ENCODE data around the gene NEK1. TPM values are rescaled to one million over a fixed set of nuclear protein-coding genes. Genes with fewer than 3 reads are reported as not detected.

Gene NEK1
- total and polyA plus RNA-seq, 2 donors (not counting 3 experiments of a cell fraction or from before 2014, with no cell fraction given): 2.6 to 10.1 TPM

DNA sequence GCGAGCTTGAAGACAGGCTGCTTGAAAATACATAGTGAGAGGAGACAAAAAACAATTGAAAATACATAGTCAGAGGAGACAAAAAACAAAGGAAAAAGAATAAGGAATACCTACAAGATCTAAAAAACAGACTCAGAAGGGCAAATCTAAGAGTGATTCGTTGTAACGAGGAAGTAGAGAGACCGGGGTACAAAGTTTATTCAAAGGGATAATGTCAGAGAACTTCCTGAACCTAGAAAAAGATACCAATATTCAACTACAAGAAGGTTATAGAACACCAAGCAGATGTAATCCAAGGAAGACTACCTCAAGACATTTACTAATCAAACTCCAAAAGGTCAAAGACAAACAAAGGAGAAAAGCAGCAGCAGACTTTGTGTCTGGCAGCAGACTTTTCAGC is 165.6 kb downstream of the NEK1 start:
- H3K9me1 ChIP-seq (replicated peaks; ENCODE audit: control insufficient read depth, extremely low read depth, insufficient read depth, low read length): no peaks in the 10 kb centered on the region

GRCh38 chr4:169443748-169444147 is 168.6 kb downstream of the NEK1 start:
- Histone ChIP-seq H3K4me2 (ENCODE audit: insufficient read depth, low read length) (no peak overlapping the region), H3K4me1 (ENCODE audit: control insufficient read depth, extremely low read depth, insufficient read depth, low read length) (no peaks in the 10 kb centered on the region), H3K4me3 (replicated peaks in 1 of 3; ENCODE audit: insufficient read depth in 1 of 3, low read depth in 1 of 3, low read length in 3 of 3) (no peak overlapping the region), H3K79me2 (ENCODE audit: control insufficient read depth, insufficient read depth, low read length) (no peaks in the 10 kb centered on the region), H3K9me1 (replicated peaks; ENCODE audit: control insufficient read depth, extremely low read depth, insufficient read depth, low read length) (no peaks in the 10 kb centered on the region), H3K9ac (replicated peaks; ENCODE audit: extremely low read depth, insufficient read depth, low read length) (no peak overlapping the region), H3K36me3 (ENCODE audit: control insufficient read depth in 2 of 2, extremely low read depth in 1 of 2, insufficient read depth in 2 of 2, low read length in 2 of 2) (no peaks in the 10 kb centered on the region), H3K27ac (ENCODE audit: insufficient read depth, low read depth, low read length) (no peak overlapping the region), H3K27me3 (ENCODE audit: control insufficient read depth in 2 of 2, insufficient read depth in 2 of 2, low read length in 2 of 2) (no peaks in the 10 kb centered on the region), H3K9me3 (replicated peaks; ENCODE audit: control insufficient read depth, insufficient read depth, low read length) (no peaks in the 10 kb centered on the region), H4K20me1 (replicated peaks; ENCODE audit: control insufficient read depth, extremely low read depth, insufficient read depth, low read length) (no peaks in the 10 kb centered on the region), H2AFZ (ENCODE audit: low read depth, low read length) (no peak overlapping the region)
- FAIRE-seq (no peak), DNase-seq (ENCODE audit: low read depth, low spot score) (no peak)
- intact Hi-C loops (cut with micrococcal nuclease) (no loop called here), dilution Hi-C loops (cut with MboI; ENCODE audit: extremely low pct_ligation_motif_present, low sequenced_read_pairs) (no loop called here)
- ChIA-PET CTCF (no interaction called here), POLR2A (interaction anchor here (0.7 kb wide), 1 partner anchor 393 kb away, joined by 4 read pairs; no protein-coding TSS in a partner anchor)
- no TSS peak for BruUV-seq (replicated peaks)
- TF ChIP-seq JUN (IDR thresholded peaks at IDR 0.05; ENCODE audit: borderline replicate concordance, insufficient read depth, insufficient read length, low read depth) (no peak), MYC (IDR thresholded peaks at IDR 0.05; ENCODE audit: low read depth, low read length) (no peak), GATA2 (IDR thresholded peaks at IDR 0.05; ENCODE audit: insufficient read depth, insufficient read length, low read depth, low read length) (no peak), EZH2 (IDR thresholded peaks at IDR 0.05; ENCODE audit: borderline replicate concordance, low read depth, low read length, severe bottlenecking) (no peak), FOS (IDR thresholded peaks at IDR 0.05; ENCODE audit: borderline replicate concordance, insufficient read depth, low read length) (no peak), POLR2A (IDR thresholded peaks at IDR 0.05; ENCODE audit: low read depth, low read length) (no peak), POLR2AphosphoS5 (IDR thresholded peaks at IDR 0.05; ENCODE audit: insufficient read depth, low read depth, low read length) (no peak)
- TF ChIP-seq, protein P1, sequence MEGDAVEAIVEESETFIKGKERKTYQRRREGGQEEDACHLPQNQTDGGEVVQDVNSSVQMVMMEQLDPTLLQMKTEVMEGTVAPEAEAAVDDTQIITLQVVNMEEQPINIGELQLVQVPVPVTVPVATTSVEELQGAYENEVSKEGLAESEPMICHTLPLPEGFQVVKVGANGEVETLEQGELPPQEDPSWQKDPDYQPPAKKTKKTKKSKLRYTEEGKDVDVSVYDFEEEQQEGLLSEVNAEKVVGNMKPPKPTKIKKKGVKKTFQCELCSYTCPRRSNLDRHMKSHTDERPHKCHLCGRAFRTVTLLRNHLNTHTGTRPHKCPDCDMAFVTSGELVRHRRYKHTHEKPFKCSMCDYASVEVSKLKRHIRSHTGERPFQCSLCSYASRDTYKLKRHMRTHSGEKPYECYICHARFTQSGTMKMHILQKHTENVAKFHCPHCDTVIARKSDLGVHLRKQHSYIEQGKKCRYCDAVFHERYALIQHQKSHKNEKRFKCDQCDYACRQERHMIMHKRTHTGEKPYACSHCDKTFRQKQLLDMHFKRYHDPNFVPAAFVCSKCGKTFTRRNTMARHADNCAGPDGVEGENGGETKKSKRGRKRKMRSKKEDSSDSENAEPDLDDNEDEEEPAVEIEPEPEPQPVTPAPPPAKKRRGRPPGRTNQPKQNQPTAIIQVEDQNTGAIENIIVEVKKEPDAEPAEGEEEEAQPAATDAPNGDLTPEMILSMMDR (IDR thresholded peaks at IDR 0.05; ENCODE audit: extremely low read depth in 1 of 2, insufficient read depth in 1 of 2, low read depth in 1 of 2, low read length in 2 of 2): no peak
- TF ChIP-seq, protein P2, sequence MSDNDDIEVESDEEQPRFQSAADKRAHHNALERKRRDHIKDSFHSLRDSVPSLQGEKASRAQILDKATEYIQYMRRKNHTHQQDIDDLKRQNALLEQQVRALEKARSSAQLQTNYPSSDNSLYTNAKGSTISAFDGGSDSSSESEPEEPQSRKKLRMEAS (IDR thresholded peaks at IDR 0.05; ENCODE audit: insufficient read depth, insufficient read length): no peak

More for the DNA sequence above, 165.6 kb downstream of the NEK1 start:
- H3K4me2 ChIP-seq (ENCODE audit: insufficient read depth, low read length): no peak overlapping the region
- POLR2A ChIA-PET: no interaction called here
- FAIRE-seq: no peak
- no peak for DNase-seq (ENCODE audit: low read depth, low spot score)
- no peaks in the 10 kb centered on the region for H3K27me3 ChIP-seq (ENCODE audit: control insufficient read depth in 2 of 2, insufficient read depth in 2 of 2, low read length in 2 of 2)
- H3K9ac ChIP-seq (replicated peaks; ENCODE audit: extremely low read depth, insufficient read depth, low read length): no peak overlapping the region
- H2AFZ ChIP-seq (ENCODE audit: low read depth, low read length): no peak overlapping the region
- no peaks in the 10 kb centered on the region for H3K9me3 ChIP-seq (replicated peaks; ENCODE audit: control insufficient read depth, insufficient read depth, low read length)
- CTCF ChIA-PET: interaction anchor here (1.0 kb wide), 1 partner anchor 9 kb away, joined by 4 read pairs; no protein-coding TSS in a partner anchor
- no peaks in the 10 kb centered on the region for H3K36me3 ChIP-seq (ENCODE audit: control insufficient read depth in 2 of 2, extremely low read depth in 1 of 2, insufficient read depth in 2 of 2, low read length in 2 of 2)
- H3K4me3 ChIP-seq (replicated peaks in 1 of 3; ENCODE audit: insufficient read depth in 1 of 3, low read depth in 1 of 3, low read length in 3 of 3): no peak overlapping the region
- intact Hi-C loops (cut with micrococcal nuclease): no loop called here
- no peak overlapping the region for H3K27ac ChIP-seq (ENCODE audit: insufficient read depth, low read depth, low read length)
- BruUV-seq (replicated peaks): no TSS peak
- no peaks in the 10 kb centered on the region for H3K79me2 ChIP-seq (ENCODE audit: control insufficient read depth, insufficient read depth, low read length)
- TF ChIP-seq, protein P2 (IDR thresholded peaks at IDR 0.05; ENCODE audit: insufficient read depth, insufficient read length): no peak
- TF ChIP-seq, protein P1 (IDR thresholded peaks at IDR 0.05; ENCODE audit: extremely low read depth in 1 of 2, insufficient read depth in 1 of 2, low read depth in 1 of 2, low read length in 2 of 2): no peak
- TF ChIP-seq FOS (IDR thresholded peaks at IDR 0.05; ENCODE audit: borderline replicate concordance, insufficient read depth, low read length): no peak
- no peak for TF ChIP-seq GATA2 (IDR thresholded peaks at IDR 0.05; ENCODE audit: insufficient read depth, insufficient read length, low read depth, low read length)
- no peak for TF ChIP-seq MYC (IDR thresholded peaks at IDR 0.05; ENCODE audit: low read depth, low read length)
- no peaks in the 10 kb centered on the region for H3K4me1 ChIP-seq (ENCODE audit: control insufficient read depth, extremely low read depth, insufficient read depth, low read length)
- H4K20me1 ChIP-seq (replicated peaks; ENCODE audit: control insufficient read depth, extremely low read depth, insufficient read depth, low read length): no peaks in the 10 kb centered on the region
- dilution Hi-C loops (cut with MboI; ENCODE audit: extremely low pct_ligation_motif_present, low sequenced_read_pairs): no loop called here

Measured in endothelial cell of umbilical vein (primary cell).